T47D (cell line): ENCODE results near the gene IKZF2.

Experiments
- DNase-seq, 2 experiments: peaks; one replicate each; pipeline versions ENCODE4 v3.0.0 to v3.0.0-alpha.2; 2011 to 2012; ENCODE audit warnings: low read depth in 1 of 2, low spot score in 1 of 2
- JUND ChIP-seq: IDR thresholded peaks from 2 replicates; pipeline ENCODE4 v1.6.1; 2012; ENCODE audit warnings: low read depth
- in situ Hi-C: cut with HindIII; loops from 2 replicates; pipeline ENCODE4 v1.10.0; 2016; ENCODE audit warnings: low sequenced_read_pairs, low pct_unique_long_range_greater_than_20kb

IKZF2 gene

GRCh38 chr2:213015387-213016165 lies 135.8 kb downstream of the IKZF2 start:
- TF ChIP-seq JUND: no peak
- in situ Hi-C loops: no loop called here
- DNase-seq: no peak

GRCh38 chr2:213013979-213014378 lies 137.4 kb downstream of the IKZF2 start:
- in situ Hi-C loops: no loop called here
- DNase-seq: no peak

DNA sequence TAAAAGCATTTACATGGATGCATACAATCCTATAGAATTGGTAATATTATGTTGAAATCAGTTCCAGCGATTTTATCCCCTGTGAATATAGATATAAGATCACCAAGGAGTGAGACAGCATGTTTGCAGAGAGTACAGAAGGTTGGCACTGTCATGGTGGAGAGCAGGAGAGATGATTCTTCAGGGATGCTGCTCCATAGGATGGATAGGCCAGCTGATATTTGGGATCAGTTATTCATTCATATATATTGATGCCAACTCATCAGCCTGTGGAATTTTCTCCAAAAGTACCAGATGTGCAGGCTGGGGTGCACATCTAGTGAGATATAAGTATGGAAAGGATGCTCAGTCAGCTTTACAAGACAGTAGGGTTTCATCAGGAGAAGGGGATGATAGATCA lies 139.9 kb downstream of the IKZF2 start:
- no peak for TF ChIP-seq JUND
- DNase-seq: no peak
- in situ Hi-C loops: no loop called here

More at GRCh38 chr2:213013979-213014378, 137.4 kb downstream of the IKZF2 start:
- TF ChIP-seq JUND: no peak

- no peak for TF ChIP-seq JUND
- in situ Hi-C loops: no loop called here
- DNase-seq: no peak
Observed at GRCh38 chr2:213010106-213010779, 141.2 kb downstream of the IKZF2 start.

DNA sequence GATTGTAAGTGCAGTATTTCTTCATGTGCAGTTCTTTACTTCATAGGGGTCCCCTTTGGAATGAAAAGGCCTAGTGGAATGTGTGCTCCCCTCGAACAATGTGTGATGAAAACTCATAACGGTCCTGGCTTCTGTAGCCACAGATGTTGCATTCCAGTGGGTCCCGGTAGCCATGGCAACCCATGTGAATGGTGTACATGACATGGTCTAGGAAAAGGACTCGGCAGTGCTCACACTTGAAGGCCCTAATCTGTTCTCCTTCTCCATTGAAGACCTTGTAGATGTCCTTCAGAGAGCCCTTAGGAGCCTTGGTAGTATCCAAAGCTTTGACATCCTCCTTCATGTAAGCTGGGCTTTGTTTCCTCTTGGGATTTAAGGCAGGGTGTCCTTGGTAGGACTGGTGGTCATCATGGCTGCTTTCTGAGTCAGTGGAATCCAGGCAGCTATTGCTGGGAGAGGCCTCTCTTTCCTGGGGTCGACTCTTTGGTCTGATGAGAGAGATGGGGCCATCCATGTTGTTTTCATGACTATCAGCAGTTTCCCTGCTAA lies 144.0 kb downstream of the IKZF2 start:
- TF ChIP-seq JUND: no peak
- DNase-seq: no peak
- in situ Hi-C loops: no loop called here

- no peak for DNase-seq
- in situ Hi-C loops: no loop called here
- TF ChIP-seq JUND: no peak
Observed at GRCh38 chr2:213004197-213004821, 147.1 kb downstream of the IKZF2 start.

DNA sequence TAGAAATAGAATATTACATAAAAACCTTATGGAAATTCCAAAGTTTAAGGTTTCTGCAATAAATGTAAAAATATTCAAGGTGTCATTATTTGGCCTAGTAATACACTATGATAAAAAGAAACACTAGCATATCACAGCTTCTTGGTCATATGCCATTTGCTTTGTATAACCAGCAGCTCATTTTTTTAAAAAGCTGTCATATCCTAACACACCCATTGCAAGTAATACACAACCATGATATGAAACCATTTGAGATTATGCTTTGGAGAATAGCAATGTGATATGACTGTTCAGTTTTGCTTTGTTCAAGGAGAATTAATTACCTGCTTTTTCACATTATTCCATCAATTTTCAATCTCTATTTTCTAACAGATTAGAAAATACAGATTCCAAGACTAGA lies 149.0 kb downstream of the IKZF2 start:
- in situ Hi-C loops: no loop called here
- TF ChIP-seq JUND: no peak
- DNase-seq: no peak

- in situ Hi-C loops: no loop called here
- DNase-seq: no peak
- no peak for TF ChIP-seq JUND
Observed at GRCh38 chr2:213001297-213001910, 150.0 kb downstream of the IKZF2 start.

- DNase-seq: no peak
- in situ Hi-C loops: no loop called here
- no peak for TF ChIP-seq JUND
Observed at GRCh38 chr2:212998626-212999359, 152.6 kb downstream of the IKZF2 start.

- DNase-seq: no peak
- in situ Hi-C loops: no loop called here
- no peak for TF ChIP-seq JUND
Observed at GRCh38 chr2:212997526-212998020, 153.8 kb downstream of the IKZF2 start.

DNA sequence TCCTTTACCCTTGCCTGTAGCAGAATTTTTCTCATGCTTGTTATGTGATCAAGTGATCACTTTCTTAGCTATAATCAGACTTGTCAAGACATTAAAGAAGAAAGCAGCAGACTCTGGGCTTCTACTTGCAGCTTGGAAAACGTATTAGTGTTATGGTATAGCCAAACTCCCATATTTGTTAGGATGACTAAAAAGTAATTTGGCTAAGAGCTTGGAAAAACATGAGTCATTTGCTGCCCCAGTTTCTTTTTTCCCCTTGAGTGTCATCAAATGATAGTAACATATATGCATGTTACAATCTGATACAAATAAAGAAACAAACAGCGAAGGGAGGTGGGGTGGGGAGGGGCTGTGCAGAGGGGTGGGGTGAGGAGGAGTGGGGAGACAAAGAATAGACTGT lies 155.5 kb downstream of the IKZF2 start:
- no peak for TF ChIP-seq JUND
- no peak for DNase-seq
- in situ Hi-C loops: no loop called here

- in situ Hi-C loops: no loop called here
- TF ChIP-seq JUND: no peak
- no peak for DNase-seq
Observed at GRCh38 chr2:212994976-212995375, 156.4 kb downstream of the IKZF2 start.
